ENCODE data around the gene MAP3K7CL.
"Not testable (repeated sequence)": the region's sequence is repeated elsewhere in the genome, so short reads cannot be mapped to it uniquely, and the experiment has no call there.

The MAP3K7CL gene

DNA sequence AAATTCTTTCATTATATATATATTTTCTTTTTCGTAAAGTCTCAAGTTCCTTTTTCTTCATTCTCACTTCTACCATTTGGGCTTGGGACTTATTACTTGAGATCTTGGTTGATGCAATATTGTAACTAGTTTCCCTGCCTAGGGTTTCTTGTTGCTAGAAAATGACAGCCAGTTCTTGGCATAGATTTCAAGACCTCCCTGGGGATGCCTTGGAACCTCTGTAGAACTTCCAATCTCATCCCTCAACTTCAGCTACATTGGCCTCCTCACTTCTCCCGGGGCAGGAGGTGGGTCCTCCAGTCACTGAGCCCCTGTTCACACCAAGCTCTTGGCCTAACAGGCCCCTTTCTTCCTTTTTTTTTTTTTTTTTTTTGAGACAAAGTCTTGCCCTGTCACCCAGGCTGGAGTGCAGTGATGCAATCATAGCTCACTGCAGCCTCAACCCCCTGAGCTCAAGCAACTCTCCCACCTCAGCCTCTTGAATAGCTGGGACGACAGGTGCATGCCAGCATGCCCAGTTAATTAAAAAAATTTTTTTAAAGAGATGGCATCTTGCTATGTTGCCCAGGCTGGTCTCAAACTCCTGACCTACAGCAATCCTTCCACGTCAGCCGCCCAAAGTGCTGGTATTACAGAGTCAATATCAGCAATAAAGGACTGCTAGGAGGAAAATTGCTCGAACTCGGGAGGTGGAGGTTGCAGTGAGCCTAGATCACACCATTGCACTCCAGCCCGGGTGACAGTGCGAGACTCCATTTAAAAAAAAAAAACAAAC is 33.1 kb downstream of the MAP3K7CL start:
- in situ Hi-C loops (cut with HindIII; ENCODE audit: low pct_unique_long_range_greater_than_20kb, low sequenced_read_pairs) = no loop called here
- DNase-seq (ENCODE audit: low read depth in 1 of 2, low spot score in 1 of 2) = no peak
- no peak for TF ChIP-seq JUND (IDR thresholded peaks at IDR 0.05; ENCODE audit: low read depth)

DNA sequence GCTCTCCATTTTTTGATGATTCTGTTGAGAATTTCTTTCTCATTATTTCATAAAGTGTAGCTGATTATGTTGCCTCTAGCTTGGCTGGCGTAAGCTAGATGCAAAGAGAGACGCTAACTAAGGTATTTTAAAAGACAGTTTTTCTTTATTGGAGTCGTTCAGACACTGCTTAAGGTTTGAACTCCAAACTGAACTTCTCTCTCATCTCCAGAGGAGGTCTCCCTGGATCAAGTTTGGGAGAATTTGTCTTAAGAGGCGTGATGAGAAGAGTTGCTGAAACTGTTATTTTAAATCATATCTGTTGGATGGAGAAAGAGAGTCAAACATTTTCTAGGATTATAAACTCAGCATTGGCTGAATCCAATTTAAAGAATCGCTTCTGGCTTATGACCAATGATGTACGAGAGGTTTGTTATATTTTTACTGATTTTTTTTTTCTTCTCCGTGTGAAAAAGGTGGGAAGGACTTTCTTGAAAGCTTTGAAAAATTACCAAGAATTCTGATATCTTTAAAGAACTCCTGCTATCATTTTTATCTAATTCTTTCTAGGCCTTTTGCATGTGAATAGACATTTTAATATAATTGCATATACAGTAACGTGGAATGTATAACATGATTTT is 34.0 kb downstream of the MAP3K7CL start:
- no peak for TF ChIP-seq JUND (IDR thresholded peaks at IDR 0.05; ENCODE audit: low read depth)
- DNase-seq (ENCODE audit: low read depth in 1 of 2, low spot score in 1 of 2) = peak; percentile 28 to 86
- in situ Hi-C loops (cut with HindIII; ENCODE audit: low pct_unique_long_range_greater_than_20kb, low sequenced_read_pairs) = no loop called here

DNA sequence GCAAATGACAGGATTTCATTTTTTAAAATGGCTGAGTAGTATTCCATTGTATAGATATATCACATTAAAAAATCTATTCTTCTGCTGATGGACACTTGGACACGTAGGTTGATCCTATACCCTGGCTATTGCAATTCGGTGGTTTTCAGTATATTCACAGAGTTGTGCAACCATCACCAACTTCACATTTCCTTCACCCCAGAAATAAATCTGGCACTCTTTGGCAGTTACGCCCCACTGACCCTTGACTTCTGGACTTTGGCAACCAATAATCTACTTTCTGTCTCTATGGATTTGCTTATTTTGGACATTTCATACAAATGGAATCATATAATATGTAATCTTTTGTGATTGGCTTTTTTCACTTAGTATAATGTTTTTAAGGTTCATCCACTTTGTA is 35.9 kb downstream of the MAP3K7CL start:
- in situ Hi-C loops (cut with HindIII; ENCODE audit: low pct_unique_long_range_greater_than_20kb, low sequenced_read_pairs) = no loop called here
- DNase-seq (ENCODE audit: low read depth in 1 of 2, low spot score in 1 of 2) = no peak
- no peak for TF ChIP-seq JUND (IDR thresholded peaks at IDR 0.05; ENCODE audit: low read depth)

DNA sequence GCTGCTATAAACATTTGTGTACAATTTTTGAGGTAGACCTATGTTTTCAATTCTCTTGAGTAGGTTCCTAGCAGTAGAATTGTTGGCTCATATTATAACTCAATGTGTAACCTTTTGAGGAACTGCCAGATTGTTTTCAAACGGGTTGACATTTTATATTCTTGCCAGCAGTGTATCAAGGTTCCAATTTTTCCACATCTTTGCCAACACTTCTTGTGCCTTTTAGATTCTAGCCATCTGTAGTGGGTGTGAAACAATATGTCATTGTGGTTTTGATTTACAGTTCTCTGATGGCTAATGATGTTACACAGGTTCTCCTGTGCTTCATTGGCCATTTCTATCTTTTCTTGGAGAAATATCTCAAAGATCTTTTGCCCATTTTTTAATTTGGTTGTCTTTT is 36.4 kb downstream of the MAP3K7CL start:
- DNase-seq (ENCODE audit: low read depth in 1 of 2, low spot score in 1 of 2) = no peak
- TF ChIP-seq JUND (IDR thresholded peaks at IDR 0.05; ENCODE audit: low read depth) = no peak
- in situ Hi-C loops (cut with HindIII; ENCODE audit: low pct_unique_long_range_greater_than_20kb, low sequenced_read_pairs) = no loop called here

DNA sequence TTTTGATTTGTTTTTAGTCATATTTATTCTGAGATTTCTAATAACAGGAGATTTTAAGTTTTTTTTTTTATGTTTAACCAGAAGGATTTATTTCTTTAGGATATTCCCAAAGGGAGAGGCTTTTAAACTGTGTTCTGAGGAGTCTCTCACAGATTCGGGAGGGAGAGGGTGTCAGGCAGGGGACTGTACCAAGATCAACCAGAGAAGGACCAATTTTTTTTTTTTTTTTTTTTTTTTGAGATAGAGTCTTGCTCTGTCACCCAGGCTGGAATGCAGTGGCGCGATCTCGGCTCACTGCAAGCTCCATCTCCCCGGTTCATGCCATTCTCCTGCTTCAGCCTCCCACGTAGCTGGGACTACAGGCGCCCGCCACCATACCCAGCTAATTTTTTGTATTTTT is 37.0 kb downstream of the MAP3K7CL start:
- in situ Hi-C loops (cut with HindIII; ENCODE audit: low pct_unique_long_range_greater_than_20kb, low sequenced_read_pairs) = not testable (repeated sequence)

DNA sequence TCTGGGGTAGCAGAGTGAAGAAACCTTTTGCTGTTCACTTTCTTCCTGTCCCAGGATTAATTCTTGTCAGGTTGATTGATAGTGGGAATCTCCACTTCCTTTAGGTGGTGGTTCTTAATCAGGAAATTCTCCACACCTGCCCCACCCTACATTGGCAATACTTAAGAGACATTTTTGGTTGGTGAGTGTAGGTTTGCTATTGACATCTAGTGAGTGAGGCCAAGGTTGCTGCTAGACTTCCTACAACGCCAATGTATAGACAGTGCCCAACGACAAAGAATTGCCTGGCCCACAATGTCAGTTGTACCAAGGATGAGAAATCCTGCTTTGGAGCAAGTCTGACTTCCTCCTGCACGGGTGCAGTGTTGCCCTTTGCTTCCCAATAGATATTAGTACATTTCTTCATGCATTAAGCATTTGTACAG is 38.5 kb downstream of the MAP3K7CL start:
- DNase-seq (ENCODE audit: low read depth in 1 of 2, low spot score in 1 of 2) = no peak
- no peak for TF ChIP-seq JUND (IDR thresholded peaks at IDR 0.05; ENCODE audit: low read depth)
- in situ Hi-C loops (cut with HindIII; ENCODE audit: low pct_unique_long_range_greater_than_20kb, low sequenced_read_pairs) = no loop called here

More for the DNA sequence above, 37.0 kb downstream of the MAP3K7CL start:
- DNase-seq (ENCODE audit: low read depth in 1 of 2, low spot score in 1 of 2) = not testable (repeated sequence)

DNA sequence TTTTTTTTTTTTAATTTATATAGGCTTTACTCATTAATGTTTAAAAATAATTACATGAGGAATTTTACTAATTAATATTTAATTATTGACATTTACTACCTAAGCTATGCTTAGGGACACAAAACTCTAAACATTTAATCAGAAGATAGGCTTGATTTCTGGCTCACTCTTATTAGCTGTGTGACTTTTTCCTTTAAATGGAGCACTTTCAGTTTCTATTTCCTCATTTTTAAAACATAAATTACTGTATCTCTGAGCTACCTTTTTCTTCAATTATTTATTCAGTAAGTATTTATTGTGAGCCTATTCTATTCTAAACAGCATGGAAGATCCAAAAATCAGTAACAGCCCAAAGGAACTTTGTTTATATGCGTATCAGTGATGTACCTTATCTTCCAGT is 40.5 kb downstream of the MAP3K7CL start:
- no peak for DNase-seq (ENCODE audit: low read depth in 1 of 2, low spot score in 1 of 2)
- no peak for TF ChIP-seq JUND (IDR thresholded peaks at IDR 0.05; ENCODE audit: low read depth)
- in situ Hi-C loops (cut with HindIII; ENCODE audit: low pct_unique_long_range_greater_than_20kb, low sequenced_read_pairs) = no loop called here

DNA sequence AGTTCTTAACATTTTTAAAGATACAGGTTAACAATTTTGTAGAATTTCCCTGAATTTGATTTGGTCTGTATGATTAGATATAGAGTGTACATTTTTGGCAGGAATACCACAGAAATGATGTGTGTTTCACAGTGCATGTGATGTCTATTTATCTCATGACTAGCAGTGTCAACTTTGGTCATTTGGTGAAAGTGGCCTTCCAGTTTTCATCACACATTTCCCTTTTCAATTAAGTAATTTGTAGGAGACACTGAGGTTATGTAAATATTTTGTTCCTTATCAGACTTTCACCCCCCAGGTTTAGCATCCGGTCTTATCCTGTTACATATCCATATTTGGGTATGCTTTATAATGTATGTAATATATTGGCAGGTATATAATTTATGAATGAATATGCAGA is 41.8 kb downstream of the MAP3K7CL start:
- no peak for DNase-seq (ENCODE audit: low read depth in 1 of 2, low spot score in 1 of 2)
- no peak for TF ChIP-seq JUND (IDR thresholded peaks at IDR 0.05; ENCODE audit: low read depth)
- in situ Hi-C loops (cut with HindIII; ENCODE audit: low pct_unique_long_range_greater_than_20kb, low sequenced_read_pairs) = no loop called here

DNA sequence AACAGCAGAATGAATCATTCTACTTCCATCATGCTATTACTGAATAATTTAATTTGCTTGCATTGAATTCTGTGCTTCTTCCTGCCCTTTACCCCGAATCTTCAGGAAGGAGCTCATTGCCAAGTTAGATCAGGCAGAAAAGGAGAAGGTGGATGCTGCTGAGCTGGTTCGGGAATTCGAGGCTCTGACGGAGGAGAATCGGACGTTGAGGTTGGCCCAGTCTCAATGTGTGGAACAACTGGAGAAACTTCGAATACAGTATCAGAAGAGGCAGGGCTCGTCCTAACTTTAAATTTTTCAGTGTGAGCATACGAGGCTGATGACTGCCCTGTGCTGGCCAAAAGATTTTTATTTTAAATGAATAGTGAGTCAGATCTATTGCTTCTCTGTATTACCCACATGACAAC is 44.2 kb downstream of the MAP3K7CL start:
- in situ Hi-C loops (cut with HindIII; ENCODE audit: low pct_unique_long_range_greater_than_20kb, low sequenced_read_pairs) = no loop called here
- no peak for TF ChIP-seq JUND (IDR thresholded peaks at IDR 0.05; ENCODE audit: low read depth)
- no peak for DNase-seq (ENCODE audit: low read depth in 1 of 2, low spot score in 1 of 2)

DNA sequence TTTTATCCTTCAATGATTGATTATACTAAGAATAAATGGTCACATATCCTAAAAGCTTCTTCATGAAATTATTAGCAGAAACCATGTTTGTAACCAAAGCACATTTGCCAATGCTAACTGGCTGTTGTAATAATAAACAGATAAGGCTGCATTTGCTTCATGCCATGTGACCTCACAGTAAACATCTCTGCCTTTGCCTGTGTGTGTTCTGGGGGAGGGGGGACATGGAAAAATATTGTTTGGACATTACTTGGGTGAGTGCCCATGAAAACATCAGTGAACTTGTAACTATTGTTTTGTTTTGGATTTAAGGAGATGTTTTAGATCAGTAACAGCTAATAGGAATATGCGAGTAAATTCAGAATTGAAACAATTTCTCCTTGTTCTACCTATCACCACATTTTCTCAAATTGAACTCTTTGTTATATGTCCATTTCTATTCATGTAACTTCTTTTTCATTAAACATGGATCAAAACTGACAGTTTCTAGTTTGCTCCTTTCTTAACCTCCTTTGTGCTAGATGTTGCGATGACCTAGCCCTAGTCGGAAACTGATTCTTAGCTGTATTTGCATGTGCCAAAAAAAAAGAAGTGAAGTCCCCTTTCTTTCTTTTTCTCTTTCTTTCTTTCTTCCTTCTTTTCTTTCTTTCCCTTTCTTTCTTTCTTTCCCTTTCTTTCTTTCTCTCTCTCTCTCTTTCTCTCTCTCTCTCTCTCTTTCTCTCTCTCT is 45.1 kb downstream of the MAP3K7CL start:
- in situ Hi-C loops (cut with HindIII; ENCODE audit: low pct_unique_long_range_greater_than_20kb, low sequenced_read_pairs) = no loop called here
- peak; percentile 21; the same call in 1 of the 2 replicates for TF ChIP-seq JUND (IDR thresholded peaks at IDR 0.05; ENCODE audit: low read depth)
- DNase-seq (ENCODE audit: low read depth in 1 of 2, low spot score in 1 of 2) = peak in 1 of 2 experiments; percentile 69

DNA sequence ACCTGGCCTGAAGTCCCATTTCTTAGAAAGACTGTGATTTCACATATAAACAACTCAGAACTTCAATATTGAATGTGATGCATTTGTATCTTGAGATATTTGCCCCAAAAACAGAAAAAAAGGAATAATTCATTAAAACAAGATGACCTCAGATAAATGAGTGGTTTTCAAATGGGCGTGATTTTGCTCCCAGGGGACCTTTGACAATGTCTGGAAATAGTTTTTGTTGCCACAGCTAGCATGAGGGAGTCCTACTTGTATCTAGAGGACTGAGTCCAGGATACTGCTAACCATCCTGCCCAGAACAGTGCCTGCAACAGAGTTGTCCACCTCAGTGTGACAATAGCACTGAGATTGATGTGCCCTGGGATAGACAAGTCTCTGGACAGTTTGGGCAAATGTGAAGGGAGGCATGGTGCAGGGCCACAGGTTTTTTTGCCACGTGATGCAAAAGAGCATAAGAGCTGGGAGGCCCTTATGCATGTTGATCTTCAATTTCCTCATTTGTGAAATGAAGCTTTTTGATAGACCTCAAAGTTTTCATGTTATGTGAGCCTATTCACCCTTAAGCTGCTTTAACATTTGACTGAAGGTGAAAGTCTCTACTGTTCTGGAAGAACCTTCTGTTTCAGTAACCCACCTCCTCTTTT is 46.2 kb downstream of the MAP3K7CL start:
- in situ Hi-C loops (cut with HindIII; ENCODE audit: low pct_unique_long_range_greater_than_20kb, low sequenced_read_pairs) = no loop called here
- TF ChIP-seq JUND (IDR thresholded peaks at IDR 0.05; ENCODE audit: low read depth) = no peak

DNA sequence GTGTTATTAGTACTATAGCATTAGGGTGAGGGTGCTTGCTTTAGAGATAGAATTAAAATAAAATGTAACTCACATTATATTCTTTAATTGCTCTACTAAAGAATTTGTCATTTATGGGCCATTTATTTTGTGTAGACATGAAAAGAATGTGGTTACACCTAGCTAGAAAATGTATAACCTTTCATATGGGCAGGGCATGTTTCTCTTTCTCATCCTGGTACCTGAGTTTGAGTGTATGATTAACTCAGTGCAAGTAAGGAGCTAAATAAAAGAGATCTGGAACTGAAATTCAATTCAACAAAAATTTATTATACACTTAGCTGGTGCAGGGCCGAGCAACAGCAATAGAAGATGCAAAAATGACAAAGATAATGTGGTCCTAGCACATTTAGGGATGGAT is 47.4 kb downstream of the MAP3K7CL start:
- DNase-seq (ENCODE audit: low read depth in 1 of 2, low spot score in 1 of 2) = no peak
- in situ Hi-C loops (cut with HindIII; ENCODE audit: low pct_unique_long_range_greater_than_20kb, low sequenced_read_pairs) = no loop called here
- TF ChIP-seq JUND (IDR thresholded peaks at IDR 0.05; ENCODE audit: low read depth) = no peak

More for the DNA sequence above, 46.2 kb downstream of the MAP3K7CL start:
- no peak for DNase-seq (ENCODE audit: low read depth in 1 of 2, low spot score in 1 of 2)

All from T47D (cell line).